ENCODE results near the gene ZNF618.

The ZNF618 gene

GRCh38 chr9:114085387-114085789 is 209.3 kb downstream of the ZNF618 start:
- DNase-seq: no peak

- DNase-seq: no peak
These were observed 209.9 kb downstream of the ZNF618 start for GRCh38 chr9:114086009-114086408.

GRCh38 chr9:114086607-114087006 is 210.5 kb downstream of the ZNF618 start:
- DNase-seq: no peak

DNA sequence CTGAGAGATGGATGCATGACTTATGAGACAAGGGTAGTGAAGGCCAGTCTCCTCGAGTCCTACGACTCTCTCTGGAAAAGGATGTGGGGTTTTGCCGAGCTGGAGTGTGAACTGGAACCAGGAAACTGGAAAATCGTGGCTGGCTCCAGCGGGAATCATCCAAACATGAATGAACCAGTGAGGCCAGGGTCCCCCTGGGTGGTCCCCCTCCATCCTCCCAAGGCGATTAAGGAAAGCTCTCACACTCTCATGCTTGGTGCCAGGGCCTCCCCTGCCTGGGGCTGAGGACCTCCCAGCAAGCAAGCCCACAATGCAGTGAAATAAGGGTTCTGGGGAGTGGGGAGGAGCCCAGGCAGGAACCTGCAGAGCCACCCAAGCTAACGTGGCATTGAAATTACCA is 211.6 kb downstream of the ZNF618 start:
- no peak for DNase-seq

DNA sequence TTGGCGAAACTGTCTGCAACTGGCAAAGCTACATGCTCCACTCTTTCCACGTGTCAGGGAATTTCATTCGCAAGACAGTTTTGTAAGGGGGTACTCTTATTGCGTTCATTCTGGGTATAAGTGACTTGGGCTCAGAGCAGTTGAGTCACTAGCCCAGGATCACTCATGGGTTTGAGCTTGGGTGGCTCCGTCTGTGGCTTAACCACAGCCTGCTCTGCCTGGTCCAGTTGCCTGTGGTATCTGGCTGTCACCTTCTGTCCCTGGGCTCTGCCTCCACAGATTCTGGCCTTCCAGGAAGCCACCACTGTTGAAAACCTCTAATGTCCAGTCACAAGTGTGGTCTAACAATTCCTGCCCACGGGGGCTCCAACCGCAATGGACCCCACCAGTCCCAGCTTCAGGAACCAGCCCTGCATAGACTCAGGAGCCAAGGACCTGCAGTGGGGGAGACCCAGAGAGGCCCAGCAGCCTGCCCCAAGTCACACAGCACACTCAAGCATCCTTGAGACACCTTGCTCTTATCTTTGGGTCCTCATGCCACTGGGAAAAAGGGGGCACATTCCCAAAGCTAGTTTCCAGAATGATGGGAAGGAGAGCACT is 212.6 kb downstream of the ZNF618 start:
- no peak for DNase-seq

GRCh38 chr9:114089206-114089840 is 213.2 kb downstream of the ZNF618 start:
- DNase-seq: no peak

GRCh38 chr9:114090798-114091197 is 214.7 kb downstream of the ZNF618 start:
- DNase-seq: no peak

DNA sequence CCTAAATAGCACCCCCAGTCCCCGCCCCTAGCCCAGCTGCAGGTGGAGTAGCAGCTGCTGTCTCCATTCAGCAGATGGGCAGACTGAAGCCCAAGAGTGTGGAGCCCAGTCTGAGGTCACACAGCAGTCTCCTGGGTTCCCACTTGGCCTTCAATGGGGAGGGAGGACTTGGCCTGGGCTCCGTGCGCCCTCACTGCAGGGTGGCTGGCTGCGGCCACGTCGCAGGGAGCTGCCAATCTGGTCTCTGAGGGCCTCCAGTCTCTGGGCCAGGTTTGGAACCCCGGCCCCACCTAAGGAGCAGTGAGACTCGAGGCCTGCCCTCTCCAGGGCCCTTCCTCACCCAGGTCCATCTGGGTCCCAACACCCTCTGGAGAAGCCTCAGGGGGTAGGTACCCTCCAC is 215.6 kb downstream of the ZNF618 start:
- no peak for DNase-seq

DNA sequence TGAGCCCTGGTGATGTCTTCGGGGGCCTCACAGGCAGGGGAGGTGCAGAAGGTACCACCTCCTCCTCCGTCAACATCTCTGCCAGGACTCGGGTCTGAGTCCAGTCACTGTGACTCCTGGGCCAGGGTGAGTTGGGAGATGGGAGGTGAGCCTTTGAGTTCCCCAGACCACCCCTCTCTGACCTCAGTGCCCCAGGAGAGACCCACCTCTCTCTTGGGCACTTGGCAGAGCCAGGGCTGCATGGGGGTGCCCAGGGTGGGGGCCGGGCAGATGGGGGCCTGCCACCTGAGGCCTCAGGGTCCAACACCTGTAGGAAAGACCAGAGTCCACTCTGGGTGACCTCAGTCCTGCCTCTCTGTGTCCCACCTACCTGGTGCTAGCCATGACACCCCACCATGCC is 216.2 kb downstream of the ZNF618 start:
- no peak for DNase-seq

DNA sequence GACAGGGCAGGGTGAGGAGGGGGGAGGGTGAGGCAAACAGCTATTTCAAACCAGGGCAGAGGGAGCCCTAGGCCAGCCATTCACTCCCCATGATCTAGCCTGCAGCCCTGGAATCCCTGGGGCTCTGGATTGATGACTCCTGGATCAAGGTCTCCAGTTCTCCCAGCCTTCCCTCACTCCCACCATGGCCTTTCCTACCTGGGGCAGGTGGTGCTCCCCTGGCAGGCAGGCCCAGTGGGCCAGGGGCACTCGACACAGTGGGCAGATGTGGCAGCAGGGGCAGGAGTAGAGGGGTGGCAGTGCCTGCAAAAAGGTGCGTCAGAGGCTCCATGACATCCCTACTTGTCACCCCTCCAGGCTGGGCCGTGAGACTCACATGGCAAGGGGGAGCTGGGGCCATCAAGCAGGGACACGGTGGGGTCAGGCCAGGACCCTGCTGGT is 216.9 kb downstream of the ZNF618 start:
- DNase-seq: no peak

GRCh38 chr9:114093761-114094505 is 217.8 kb downstream of the ZNF618 start:
- no peak for DNase-seq

DNA sequence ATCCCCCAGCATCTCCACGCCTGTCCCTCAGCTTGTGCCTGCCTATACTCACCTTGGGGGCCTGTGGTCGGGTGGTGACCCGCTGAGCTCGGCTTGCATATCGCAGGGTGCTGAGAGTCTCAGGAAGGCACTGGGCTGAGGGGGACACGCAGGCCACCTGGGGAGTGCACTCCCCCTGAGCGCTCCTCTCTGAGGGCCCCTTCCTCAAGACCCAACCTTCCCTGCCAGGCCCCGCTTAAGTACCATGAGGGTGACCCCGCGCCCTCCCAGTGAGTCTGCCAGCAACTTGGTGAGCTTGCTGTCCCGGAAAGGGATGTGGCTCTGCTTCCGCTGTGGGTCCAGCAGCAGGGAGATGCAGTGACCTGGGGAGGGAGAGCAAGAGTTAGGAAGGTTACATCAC is 218.9 kb downstream of the ZNF618 start:
- no peak for DNase-seq

DNA sequence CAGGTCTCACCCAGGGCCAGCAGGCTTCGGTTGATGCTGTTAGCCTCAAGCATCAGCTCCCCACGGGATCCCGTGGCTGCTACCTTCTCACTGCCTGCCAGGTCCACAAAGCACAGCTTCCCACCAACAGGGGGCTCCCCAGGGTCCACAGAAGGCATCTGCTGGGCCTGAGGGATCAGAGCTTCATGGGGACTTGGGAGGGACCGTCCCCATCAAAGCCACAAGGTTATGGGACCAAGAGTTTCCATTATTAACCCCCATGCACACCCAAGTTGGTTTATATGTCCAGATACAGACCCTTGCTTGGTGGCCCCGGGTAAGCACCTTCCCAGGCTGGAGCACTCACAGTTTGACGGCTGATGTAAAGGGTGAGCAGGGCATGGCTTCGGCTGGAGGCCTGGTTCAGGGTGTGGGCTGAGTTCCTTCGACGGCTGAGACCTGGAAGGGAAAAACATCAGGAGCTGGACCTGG is 220.0 kb downstream of the ZNF618 start:
- DNase-seq: no peak

- no peak for DNase-seq
These were observed 220.9 kb downstream of the ZNF618 start for GRCh38 chr9:114096866-114097612.

- no peak for DNase-seq
These were observed 221.5 kb downstream of the ZNF618 start for GRCh38 chr9:114097613-114098020.

- DNase-seq: no peak
These were observed 222.2 kb downstream of the ZNF618 start for GRCh38 chr9:114098021-114098935.

GRCh38 chr9:114098936-114099668 is 223.0 kb downstream of the ZNF618 start, which contains the start of gene KIF12:
TSS of gene KIF12 (minus strand) at chr9:114099292. CDS start at chr9:114099276, 16 bp downstream.
- DNase-seq: no peak

DNA sequence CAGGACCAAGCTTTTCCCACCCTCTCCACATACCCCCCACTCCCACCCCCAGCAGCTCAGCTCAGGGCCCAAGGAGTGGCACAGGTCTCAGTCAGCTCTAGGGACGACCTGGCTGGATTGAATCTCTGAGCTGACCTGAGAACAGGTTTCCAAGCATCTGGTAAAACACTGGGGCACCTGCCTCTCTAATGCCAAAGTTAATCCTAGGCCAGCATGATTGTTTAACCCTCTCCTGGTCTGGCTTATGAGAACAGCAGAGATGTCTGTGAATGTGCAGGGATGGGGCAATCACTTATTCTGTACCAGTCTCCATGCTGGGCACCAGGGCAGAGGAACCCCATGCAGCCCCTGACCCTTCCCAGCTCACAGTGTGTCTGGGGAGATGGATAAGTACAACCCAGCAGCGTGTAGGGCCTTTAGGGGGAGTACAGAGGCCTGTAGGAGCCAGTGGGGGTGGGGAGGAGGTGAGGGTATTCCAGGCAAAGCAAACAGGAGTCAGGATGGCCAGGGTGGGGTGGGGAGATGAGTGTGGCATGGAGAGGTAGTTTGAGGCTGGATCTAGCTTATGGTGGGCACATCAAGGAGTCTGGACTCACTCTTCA is 223.7 kb downstream of the ZNF618 start:
- no peak for DNase-seq

- DNase-seq: no peak
These were observed 224.4 kb downstream of the ZNF618 start for GRCh38 chr9:114100536-114100935.

- DNase-seq: no peak
These were observed 226.4 kb downstream of the ZNF618 start for GRCh38 chr9:114102484-114102883.

GRCh38 chr9:114105236-114105635 is 229.1 kb downstream of the ZNF618 start:
- DNase-seq: no peak

Data from GOT3 (cell line).